Endometrium (tissue), 2 donors: ENCODE measurements around the gene TEX9.

Experiments used
- FAIRE-seq: peaks from 2 replicates; lab custom pipeline; 2012; peaks lifted over from hg19 to GRCh38; lab: Jason Lieb, UNC
- donor health status: control.
- donor health status: control.

The TEX9 gene

GRCh38 chr15:56445746-56446145, 80.5 kb downstream of the TEX9 start:
- no peak for FAIRE-seq

GRCh38 chr15:56454836-56455235, 89.6 kb downstream of the TEX9 start:
- no peak for FAIRE-seq

GRCh38 chr15:56456229-56456628, 91.0 kb downstream of the TEX9 start:
- FAIRE-seq, result no peak

- FAIRE-seq, result no peak
Measured at GRCh38 chr15:56459096-56459495, 93.9 kb downstream of the TEX9 start.

- FAIRE-seq, result no peak
Measured at GRCh38 chr15:56460071-56460470, 94.8 kb downstream of the TEX9 start.

GRCh38 chr15:56460947-56461346, 95.7 kb downstream of the TEX9 start:
- FAIRE-seq, result no peak

GRCh38 chr15:56464893-56465520, 99.8 kb downstream of the TEX9 start, which contains the start of gene MNS1:
Gene MNS1 (minus strand): TSS chr15:56465137. CDS start chr15:56464972, 165 bp downstream.
- FAIRE-seq, result peak; percentile 86

GRCh38 chr15:56467616-56468015, 102.4 kb downstream of the TEX9 start:
- no peak for FAIRE-seq

- FAIRE-seq, result no peak
Measured at GRCh38 chr15:56468401-56468800, 103.2 kb downstream of the TEX9 start.

GRCh38 chr15:56469483-56469882, 104.3 kb downstream of the TEX9 start:
- no peak for FAIRE-seq

- no peak for FAIRE-seq
Measured at GRCh38 chr15:56471440-56472069, 106.3 kb downstream of the TEX9 start.

GRCh38 chr15:56472278-56472677, 107.1 kb downstream of the TEX9 start:
- FAIRE-seq, result no peak

GRCh38 chr15:56473017-56473416, 107.8 kb downstream of the TEX9 start:
- FAIRE-seq, result no peak

GRCh38 chr15:56475351-56475750, 110.1 kb downstream of the TEX9 start:
- no peak for FAIRE-seq
